HG02981 (cell line): ENCODE measurements around the gene NHEJ1.

Source experiments
- ATAC-seq: cut with Tn5 transposase; IDR thresholded peaks from one replicate; pipeline ENCODE4 v1.9.1; 2021; ENCODE audit warnings: mild to moderate bottlenecking, moderate library complexity; ENCODE audit not compliant: unreplicated experiment

Gene NHEJ1

GRCh38 chr2:219031005-219031738 is 129.4 kb downstream of the NHEJ1 start:
- no peak for ATAC-seq

GRCh38 chr2:219030177-219030940 is 130.3 kb downstream of the NHEJ1 start:
- ATAC-seq: no peak

GRCh38 chr2:219029829-219030165 is 130.8 kb downstream of the NHEJ1 start:
- ATAC-seq: peak; percentile 78

GRCh38 chr2:219028996-219029828 is 131.4 kb downstream of the NHEJ1 start:
- no peak for ATAC-seq

GRCh38 chr2:219028141-219028540 is 132.5 kb downstream of the NHEJ1 start:
- ATAC-seq: no peak

- no peak for ATAC-seq
Observed at GRCh38 chr2:219027511-219028055, 133.0 kb downstream of the NHEJ1 start.

GRCh38 chr2:219026946-219027345 is 133.7 kb downstream of the NHEJ1 start:
- ATAC-seq: no peak

- no peak for ATAC-seq
Observed at GRCh38 chr2:219025637-219026585, 134.7 kb downstream of the NHEJ1 start.
